Vagina (tissue), 2 donors: Measurements from ENCODE around the gene ARL3.

Experiments used
- POLR2A ChIP-seq, 2 donors: fragments of 450-650 bp; IDR thresholded peaks; one replicate each; pipeline ENCODE4 v1.6.1; 2017; ENCODE audit warnings: antibody characterized with exemption in 2 of 2, mild to moderate bottlenecking in 2 of 2, moderate library complexity in 2 of 2
- TF ChIP-seq, protein P1 (sequence below), 3 experiments: fragments of 450-650 bp in 2 of 3; fragments of 200-600 bp in 1 of 3; sonication (generic) in 1 of 3; IDR thresholded peaks; one replicate each; pipeline ENCODE4 v1.5.1; 2017 to 2019; ENCODE audit warnings: antibody characterized with exemption in 3 of 3, mild to moderate bottlenecking in 2 of 3, moderate library complexity in 2 of 3

GRCh38 chr10:102658802-102659201, 55.4 kb downstream of the ARL3 start:
- TF ChIP-seq, protein P1, sequence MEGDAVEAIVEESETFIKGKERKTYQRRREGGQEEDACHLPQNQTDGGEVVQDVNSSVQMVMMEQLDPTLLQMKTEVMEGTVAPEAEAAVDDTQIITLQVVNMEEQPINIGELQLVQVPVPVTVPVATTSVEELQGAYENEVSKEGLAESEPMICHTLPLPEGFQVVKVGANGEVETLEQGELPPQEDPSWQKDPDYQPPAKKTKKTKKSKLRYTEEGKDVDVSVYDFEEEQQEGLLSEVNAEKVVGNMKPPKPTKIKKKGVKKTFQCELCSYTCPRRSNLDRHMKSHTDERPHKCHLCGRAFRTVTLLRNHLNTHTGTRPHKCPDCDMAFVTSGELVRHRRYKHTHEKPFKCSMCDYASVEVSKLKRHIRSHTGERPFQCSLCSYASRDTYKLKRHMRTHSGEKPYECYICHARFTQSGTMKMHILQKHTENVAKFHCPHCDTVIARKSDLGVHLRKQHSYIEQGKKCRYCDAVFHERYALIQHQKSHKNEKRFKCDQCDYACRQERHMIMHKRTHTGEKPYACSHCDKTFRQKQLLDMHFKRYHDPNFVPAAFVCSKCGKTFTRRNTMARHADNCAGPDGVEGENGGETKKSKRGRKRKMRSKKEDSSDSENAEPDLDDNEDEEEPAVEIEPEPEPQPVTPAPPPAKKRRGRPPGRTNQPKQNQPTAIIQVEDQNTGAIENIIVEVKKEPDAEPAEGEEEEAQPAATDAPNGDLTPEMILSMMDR (IDR thresholded peaks at IDR 0.05), result no peak
- no peak for TF ChIP-seq POLR2A (IDR thresholded peaks at IDR 0.05)
